UCSD-AML1 (cell line): ENCODE results near the gene CHD9.
"Not testable (repeated sequence)": the region's sequence is repeated elsewhere in the genome, so short reads cannot be mapped to it uniquely, and the experiment has no call there.

Experiments used
- DNase-seq: peaks from one replicate; lab custom pipeline; 2025; ENCODE audit not compliant: unreplicated experiment; lab: John Stamatoyannopoulos, UW

The CHD9 gene

GRCh38 chr16:53048139-53048915 lies 6.5 kb upstream of the CHD9 start:
- DNase-seq: no peak

- not testable (repeated sequence) for DNase-seq
These were observed 3.5 kb upstream of the CHD9 start for GRCh38 chr16:53051255-53051654.

DNA sequence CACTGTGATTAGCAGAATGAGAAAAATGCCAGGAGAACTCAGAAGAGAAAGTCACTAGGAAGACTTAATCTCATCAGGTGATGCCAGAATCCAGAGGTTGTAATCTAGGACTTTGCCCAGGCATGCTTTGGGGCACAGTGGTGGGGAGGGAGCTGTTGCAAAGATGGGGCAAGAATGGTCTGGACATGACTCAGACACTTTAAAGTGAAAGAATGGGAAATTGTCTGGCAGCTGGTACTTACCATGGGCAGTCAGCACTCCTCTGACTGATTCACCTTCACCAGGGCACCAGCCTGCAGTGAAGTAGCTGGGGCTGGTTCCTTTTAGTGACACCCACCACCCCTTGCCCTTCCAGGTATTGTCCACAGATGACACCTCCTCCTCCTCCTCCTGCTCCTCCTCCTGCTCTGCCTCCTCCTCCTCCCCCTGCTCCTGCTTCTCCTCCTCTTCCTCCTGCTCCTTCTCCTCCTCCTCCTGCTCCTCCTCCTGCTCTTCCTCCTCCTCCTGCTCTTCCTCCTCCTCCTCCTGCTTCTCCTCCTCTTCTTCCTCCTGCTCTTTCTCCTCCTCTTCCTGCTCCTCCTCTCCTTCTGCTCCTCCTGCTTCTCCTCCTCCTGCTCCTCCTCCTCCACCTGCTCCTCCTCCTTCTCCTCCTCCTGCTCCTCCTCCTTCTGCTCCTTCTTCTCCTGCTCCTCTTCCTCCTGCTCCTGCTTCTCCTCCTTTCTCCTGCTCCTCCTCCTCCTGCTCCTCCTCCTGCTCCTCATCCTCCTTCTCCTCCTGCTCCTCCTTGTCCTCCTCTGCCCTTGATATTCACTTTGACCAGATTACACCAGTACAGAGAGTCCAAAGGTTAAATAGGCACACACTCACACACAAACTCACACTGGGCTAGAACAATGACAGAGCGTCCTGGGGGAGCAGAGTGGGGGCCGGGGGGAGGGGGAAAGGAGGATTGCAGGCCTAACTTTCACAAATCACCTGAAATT lies 2.0 kb upstream of the CHD9 start, which contains the start of gene CHD9NB:
Gene CHD9NB (minus strand): TSS at position 379 of the 983 bp plus-strand sequence. CDS start 8,739 bp downstream, outside the sequence.
- DNase-seq: peak; percentile 44

DNA sequence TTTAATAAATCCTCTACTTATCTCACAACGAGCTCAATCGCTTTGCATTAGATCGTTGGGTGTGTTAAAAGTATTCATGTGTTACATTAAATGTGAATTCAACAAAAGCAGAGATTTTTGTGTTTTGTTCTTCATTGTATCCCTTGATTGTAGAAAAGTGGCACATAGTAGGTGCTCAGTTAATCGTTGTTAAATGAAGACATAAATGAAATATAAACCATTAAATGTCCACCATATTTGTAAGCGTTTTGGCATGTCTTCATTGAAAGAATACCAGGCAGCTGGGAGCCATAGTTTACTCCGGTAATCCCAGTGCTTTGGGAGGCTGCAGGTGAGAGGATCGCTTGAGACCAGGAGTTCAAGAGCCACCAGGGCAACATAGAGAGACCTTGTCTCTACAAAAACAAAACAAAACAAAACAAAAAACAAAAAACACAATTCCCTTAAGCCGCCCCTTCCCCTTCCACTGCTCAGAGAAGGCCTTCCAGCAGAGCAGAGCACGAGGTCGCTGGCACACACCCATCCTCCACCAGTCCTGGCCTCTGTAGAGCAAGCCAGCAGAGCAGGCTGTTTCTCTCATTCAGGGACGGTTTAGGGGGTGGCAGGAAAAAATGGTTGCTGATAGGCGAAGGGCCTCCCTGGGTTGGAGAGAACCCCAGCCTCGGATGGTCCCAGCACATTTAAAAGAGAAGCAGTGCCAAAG lies 673 bp upstream of the CHD9 start:
- peak; percentile 67 for DNase-seq

GRCh38 chr16:53055541-53056391 lies 975 bp downstream of the CHD9 start:
- peak; percentile 41 for DNase-seq

DNA sequence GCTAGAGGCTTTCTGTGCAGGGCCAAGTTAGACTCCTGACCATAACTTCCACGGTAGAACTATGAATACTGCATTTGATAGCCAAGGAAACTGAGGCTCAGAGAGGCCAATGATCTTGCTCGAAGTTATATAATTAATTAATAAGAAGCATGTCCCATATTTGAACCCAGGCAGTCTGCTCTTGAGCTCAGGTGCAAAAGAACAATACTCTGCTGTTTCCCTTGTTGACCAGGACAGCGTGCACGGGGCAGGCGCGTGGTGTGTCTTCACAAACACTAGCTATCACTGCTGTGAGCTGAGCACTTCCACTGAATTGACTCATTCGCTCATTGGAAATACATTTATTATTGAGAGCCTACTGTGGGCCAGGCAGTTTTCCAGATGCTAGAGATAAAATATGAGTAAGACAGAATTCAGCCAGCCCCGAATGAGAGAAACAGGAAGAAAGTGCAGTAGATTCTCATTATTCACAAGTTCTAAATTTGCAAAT lies 1.6 kb downstream of the CHD9 start:
- DNase-seq: no peak

DNA sequence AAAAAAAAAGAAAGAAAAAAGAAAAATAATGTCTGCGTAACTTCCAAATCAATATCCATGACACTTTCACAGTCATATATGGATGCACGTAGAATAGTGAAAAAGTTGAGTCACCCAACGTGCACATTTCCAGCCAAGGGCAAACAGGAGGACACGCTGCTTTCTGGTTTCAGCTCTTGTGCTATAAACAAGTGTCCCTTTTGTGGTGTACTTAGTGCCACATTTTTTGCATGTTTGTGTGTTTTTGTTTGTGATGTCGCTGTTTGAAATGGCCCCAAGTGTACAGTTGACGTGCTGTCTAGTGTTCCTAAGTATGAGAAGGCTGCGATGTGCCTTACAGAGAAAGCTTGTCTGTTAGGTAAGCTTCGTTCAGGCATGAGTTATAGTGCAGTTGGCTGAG lies 2.9 kb downstream of the CHD9 start:
- no peak for DNase-seq

DNA sequence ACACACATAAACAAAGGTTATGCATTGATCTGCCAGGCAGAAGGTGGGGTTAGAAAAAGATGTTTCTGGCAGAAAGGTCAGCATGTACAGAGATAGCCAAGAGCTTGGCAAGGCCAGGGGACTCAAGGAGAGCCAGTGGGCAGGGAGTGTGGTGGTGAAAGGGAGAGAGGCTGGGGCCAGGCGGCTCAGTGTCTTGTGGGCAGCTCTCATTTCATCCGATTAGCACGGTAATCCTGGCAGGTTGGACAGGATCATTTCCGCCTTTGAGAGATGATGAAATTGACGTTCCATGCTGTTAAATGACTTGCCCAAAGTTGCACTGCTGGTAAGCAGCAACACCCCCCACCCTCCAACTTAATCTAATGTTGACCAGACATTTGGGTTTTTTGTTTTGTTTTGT lies 3.6 kb downstream of the CHD9 start:
- DNase-seq: no peak

DNA sequence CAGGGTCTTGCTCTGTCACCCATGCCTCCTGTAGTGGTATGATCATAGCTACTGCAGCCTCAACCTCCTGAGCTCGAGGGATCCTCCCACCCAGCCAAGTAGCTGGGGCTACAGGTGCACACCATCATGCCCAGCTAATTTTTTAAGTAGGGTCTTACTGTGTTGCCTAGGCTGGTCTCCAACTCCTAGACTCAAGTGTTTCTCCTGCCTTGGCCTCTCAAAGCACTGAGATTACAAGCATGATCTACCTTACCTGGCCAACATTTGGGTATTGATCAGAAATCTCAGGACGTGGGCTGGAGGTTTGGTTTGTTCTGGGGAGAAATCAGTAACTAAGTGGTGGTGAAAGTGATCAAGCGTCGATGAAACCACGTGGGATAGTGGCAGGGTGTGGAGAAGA lies 4.1 kb downstream of the CHD9 start:
- DNase-seq: no peak

DNA sequence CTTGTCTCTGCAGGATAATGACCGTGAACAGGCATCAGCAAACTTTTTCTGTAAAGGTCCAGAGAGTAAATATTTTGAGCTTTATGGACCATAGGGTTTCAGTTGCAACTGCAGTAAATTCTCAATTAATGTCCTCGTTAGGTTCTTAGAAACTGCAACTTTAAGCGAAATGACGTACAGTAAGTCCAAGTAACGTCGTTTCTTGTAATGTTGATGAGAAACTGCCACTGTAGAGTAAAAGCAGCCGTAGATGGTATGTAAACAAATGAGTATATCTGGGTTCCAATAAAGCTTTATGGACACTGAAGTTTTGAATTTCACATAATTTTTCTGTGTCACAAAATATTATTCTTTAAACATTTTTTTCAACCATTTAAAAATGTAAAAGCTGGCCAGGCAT lies 4.9 kb downstream of the CHD9 start:
- no peak for DNase-seq

DNA sequence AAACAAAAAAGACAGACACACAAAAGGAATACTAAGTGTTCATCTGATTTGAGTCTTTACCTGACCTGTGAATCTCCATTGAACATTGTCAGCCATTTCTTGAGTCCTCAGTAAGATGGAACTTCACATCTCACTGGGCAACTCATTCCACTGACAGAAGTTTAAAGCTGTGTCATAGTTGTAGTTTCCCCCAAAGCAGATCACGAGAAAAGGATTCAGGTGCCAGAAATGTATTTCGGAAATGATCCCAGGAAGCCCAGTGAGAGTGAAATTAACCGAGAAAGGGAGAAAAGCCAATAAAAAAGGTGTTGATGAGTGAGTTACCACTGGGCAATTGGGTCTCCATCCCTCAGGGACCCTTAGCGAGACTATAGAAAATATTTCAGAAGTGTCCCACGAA lies 6.5 kb downstream of the CHD9 start:
- no peak for DNase-seq

DNA sequence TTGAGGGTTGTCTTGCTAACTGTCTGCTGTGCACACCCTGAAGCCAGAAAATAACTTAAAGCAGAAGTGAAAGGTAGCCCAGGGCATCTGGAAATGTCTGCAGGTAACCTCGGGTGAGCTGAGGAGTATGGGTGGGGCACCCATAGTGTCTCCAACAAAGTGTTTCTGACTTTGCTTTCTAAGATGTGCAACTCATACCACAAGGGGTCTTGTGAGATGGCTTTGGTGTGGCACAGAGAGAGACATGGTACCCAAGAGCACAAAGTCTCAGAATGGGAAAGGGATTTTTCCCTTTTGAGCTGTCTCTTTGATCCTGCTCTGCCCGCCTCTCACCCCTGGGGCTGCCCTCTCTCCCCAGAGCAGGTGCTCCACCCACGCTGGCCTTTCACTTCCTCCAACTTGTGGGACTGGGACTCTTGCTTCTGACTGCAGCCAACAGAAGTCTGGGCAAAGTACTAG lies 6.9 kb downstream of the CHD9 start:
- peak; percentile 22 for DNase-seq

- DNase-seq: no peak
These were observed 9.3 kb downstream of the CHD9 start for GRCh38 chr16:53064081-53064578.

- DNase-seq: no peak
These were observed 10.8 kb downstream of the CHD9 start for GRCh38 chr16:53065461-53066061.

DNA sequence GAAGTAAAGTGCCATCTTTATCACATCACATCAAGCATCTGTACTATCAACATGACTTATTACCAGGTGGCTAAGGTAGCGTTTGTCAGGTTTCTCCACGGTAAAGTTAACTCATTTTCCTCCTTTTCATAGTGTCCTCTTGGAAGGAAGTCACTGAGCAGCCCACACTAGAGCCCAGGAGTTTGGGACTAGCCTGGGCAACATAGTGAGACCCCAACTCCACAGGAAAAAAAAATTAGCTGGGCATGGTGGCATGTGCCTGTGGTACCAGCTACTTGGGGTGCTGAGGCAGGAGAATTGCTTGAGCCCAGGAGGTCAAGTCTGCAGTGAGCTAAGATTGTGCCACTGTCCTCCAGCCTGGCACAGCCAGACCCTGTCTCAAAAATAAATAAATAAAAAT lies 12.9 kb downstream of the CHD9 start:
- no peak for DNase-seq

GRCh38 chr16:53068423-53068833 lies 13.6 kb downstream of the CHD9 start:
- DNase-seq: no peak

DNA sequence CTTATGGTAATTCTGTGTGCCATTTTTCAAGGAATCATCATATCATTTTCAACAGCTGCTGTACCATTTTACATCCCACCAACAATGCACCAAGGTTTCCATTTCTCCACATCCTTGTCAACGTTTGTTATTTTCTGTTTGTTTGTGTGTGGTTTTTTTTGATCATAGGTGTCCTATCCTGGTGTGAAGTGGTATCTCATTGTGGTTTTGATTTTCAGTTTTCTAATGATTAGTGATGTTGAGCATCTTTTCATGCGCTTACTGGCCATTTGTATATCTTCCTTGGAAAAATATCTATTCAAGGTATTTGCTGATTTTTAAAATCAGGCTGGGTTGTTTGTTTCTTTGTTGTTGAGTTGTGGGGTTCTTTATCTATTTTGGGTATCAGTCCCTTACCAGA lies 15.0 kb downstream of the CHD9 start:
- no peak for DNase-seq

DNA sequence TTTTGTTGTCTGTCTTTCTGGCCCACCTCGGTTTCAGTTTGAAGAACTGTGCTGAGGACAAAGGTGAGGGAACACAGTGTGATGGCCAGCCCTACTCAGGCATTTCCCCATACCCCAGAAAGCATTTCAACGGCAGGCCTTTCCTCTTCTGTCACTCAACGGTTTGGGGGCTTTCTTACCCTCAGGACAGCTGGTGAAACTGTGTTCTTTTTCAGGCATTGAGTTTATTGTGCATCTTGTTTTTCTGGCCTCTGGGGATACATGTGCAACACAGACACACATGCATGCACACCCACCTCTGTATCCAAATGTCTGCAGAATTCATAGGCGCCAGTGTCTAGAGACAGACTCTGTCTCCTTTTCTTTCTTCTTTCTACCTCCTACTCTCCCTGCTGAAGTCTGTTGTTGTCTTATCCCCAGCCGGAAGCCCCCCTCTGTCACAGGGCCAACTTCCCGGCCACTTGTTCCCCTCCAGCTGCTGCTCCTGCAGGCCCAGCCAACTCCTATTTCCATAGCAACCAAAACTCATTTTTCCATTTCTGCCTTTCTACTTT lies 17.0 kb downstream of the CHD9 start:
- peak; percentile 49 for DNase-seq

DNA sequence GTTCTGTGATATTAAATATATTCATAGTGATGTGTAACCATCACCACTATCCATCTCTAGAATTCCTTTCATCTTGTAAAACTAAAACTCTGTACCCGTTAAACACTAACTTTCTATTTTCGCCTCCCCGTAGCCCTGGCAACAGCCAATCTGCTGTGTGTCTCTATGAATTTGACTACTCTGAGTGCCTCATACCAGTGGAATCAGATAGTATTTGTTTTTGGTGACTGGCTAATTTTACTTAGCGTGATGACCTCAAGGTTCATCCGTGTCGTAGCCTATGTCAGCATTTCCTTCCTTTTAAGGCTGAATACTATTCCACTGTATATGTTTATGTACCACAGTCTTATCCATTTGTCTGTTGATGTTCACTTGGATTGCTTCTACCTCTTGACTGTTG lies 18.2 kb downstream of the CHD9 start:
- DNase-seq: no peak
